CD4-positive, CD25-positive, alpha-beta regulatory T cell (primary cell): Measurements from ENCODE around the gene ELSPBP1. TPM values are rescaled to one million over a fixed set of nuclear protein-coding genes. Genes with fewer than 3 reads are reported as not detected.
"Not testable (repeated sequence)": the region's sequence is repeated elsewhere in the genome, so short reads cannot be mapped to it uniquely, and the experiment has no call there.

Source experiments
- ATAC-seq, 2 donors: fragments of 150-1000 bp; cut with Tn5 transposase; one replicate each; pipeline ENCODE4 v1.10.0; 2021; ENCODE audit warnings: low read depth in 2 of 2, moderate number of reproducible peaks in 2 of 2, moderate library complexity in 1 of 2
- DNase-seq, 3 donors: peaks; one replicate each; pipeline versions ENCODE4 v3.0.0 to v3.0.0-alpha.2; 2012 to 2022; ENCODE audit warnings: mixed read lengths in 1 of 3
- H3K27ac ChIP-seq: one replicate; pipeline ENCODE4 v1.7.0; 2013; ENCODE audit warnings: mild to moderate bottlenecking, low read length; ENCODE audit not compliant: insufficient read depth, poor library complexity, severe bottlenecking
- H3K27me3 ChIP-seq: one replicate; pipeline ENCODE4 v1.7.0; 2013; ENCODE audit warnings: low read length; ENCODE audit not compliant: control insufficient read depth, insufficient read depth
- H3K36me3 ChIP-seq: one replicate; pipeline ENCODE4 v1.7.0; 2013; ENCODE audit warnings: mild to moderate bottlenecking, low read length, moderate library complexity; ENCODE audit not compliant: control insufficient read depth, insufficient read depth
- H3K4me1 ChIP-seq: 2 replicates; pipeline ENCODE4 v1.7.0; 2013; ENCODE audit warnings: mild to moderate bottlenecking, low read length; ENCODE audit not compliant: insufficient read depth, control insufficient read depth, poor library complexity, severe bottlenecking
- H3K4me3 ChIP-seq: one replicate; pipeline ENCODE4 v1.7.0; 2013; ENCODE audit warnings: low read depth, mild to moderate bottlenecking, low read length, moderate library complexity
- H3K9me3 ChIP-seq, 2 experiments: 1 replicate in 1 of 2; 2 replicates in 1 of 2; pipeline ENCODE4 v1.7.0; 2013; ENCODE audit warnings: low read length in 2 of 2, mild to moderate bottlenecking in 1 of 2, moderate library complexity in 1 of 2; ENCODE audit not compliant: control insufficient read depth in 2 of 2
- H3K27ac Mint-ChIP-seq, 3 donors: one replicate each; pipeline ENCODE4 v1.8.0; 2020 to 2022; ENCODE audit warnings: mild to moderate bottlenecking in 3 of 3, mixed read lengths in 3 of 3, moderate library complexity in 2 of 3
- H3K27me3 Mint-ChIP-seq: one replicate; pipeline ENCODE4 v1.8.0; 2022; ENCODE audit warnings: mild to moderate bottlenecking, mixed read lengths
- H3K36me3 Mint-ChIP-seq: one replicate; pipeline ENCODE4 v1.8.0; 2020; ENCODE audit warnings: mixed read lengths
- H3K4me1 Mint-ChIP-seq, 4 donors: one replicate each; pipeline ENCODE4 v1.8.0; 2020 to 2022; ENCODE audit warnings: mixed read lengths in 4 of 4, mild to moderate bottlenecking in 1 of 4
- H3K4me3 Mint-ChIP-seq, 4 donors: one replicate each; pipeline ENCODE4 v1.8.0; 2020 to 2022; ENCODE audit warnings: mild to moderate bottlenecking in 4 of 4, mixed read lengths in 4 of 4, moderate library complexity in 3 of 4
- H3K9me3 Mint-ChIP-seq, 7 donors: one replicate each; pipeline ENCODE4 v1.8.0; 2020 to 2022; ENCODE audit warnings: mixed read lengths in 7 of 7, mild to moderate bottlenecking in 3 of 7, moderate library complexity in 2 of 7
- polyA plus RNA-seq, 4 donors: library from polyadenylated mRNA; unstranded; fragments of 300-500 nt; fragmentation: Illumina TruSeq; gene quantifications; one replicate each; pipeline ENCODE4 v1.2.3, GENCODE V29; 2021
- total RNA-seq: library from RNA; stranded (reverse); gene quantifications from one replicate; pipeline ENCODE4 v1.2.3, GENCODE V29; 2022

ELSPBP1 gene
- total and polyA plus RNA-seq, 5 donors from 2014 or later: not detected

DNA sequence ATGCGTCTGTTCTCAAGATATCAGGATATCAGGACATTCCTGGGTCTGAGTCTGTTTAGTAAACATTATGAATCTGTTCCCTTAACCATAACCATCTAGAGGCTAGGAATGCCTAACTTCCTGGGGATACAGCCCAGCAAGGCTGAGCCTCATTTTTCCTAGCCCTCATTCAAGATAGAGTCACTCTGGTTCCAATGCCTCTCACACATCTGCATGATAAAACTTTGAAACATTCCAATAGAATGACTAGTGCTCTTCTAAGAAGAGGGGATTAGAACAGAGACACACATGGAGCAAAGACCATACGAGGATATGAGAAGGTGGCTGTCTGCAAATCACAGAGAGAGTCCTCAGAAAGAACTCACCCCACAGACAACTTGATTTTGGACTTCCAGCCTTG is 70.1 kb downstream of the ELSPBP1 start:
- H3K9me3 Mint-ChIP-seq: no peaks in the 10 kb centered on the region
- H3K4me1 Mint-ChIP-seq: peaks cover 0 to 2% (median 0%) of the 10 kb centered on the region in 4 donors
- H3K36me3 Mint-ChIP-seq: no peaks in the 10 kb centered on the region
- Histone ChIP-seq H3K27me3 (no peaks in the 10 kb centered on the region), H3K4me1 (no peaks in the 10 kb centered on the region), H3K4me3 (no peak overlapping the region), H3K27ac (no peak overlapping the region), H3K36me3 (no peaks in the 10 kb centered on the region), H3K9me3 (no peaks in the 10 kb centered on the region)
- no peak overlapping the region for H3K4me3 Mint-ChIP-seq
- no peak overlapping the region for H3K27ac Mint-ChIP-seq
- no peaks in the 10 kb centered on the region for H3K27me3 Mint-ChIP-seq
- ATAC-seq (no peak), DNase-seq (no peak)

- no peak for DNase-seq
- Histone ChIP-seq H3K27ac (no peak overlapping the region), H3K4me1 (no peaks in the 10 kb centered on the region), H3K9me3 (no peaks in the 10 kb centered on the region), H3K27me3 (no peaks in the 10 kb centered on the region), H3K36me3 (no peaks in the 10 kb centered on the region), H3K4me3 (no peak overlapping the region)
- Mint-ChIP-seq H3K36me3 (no peaks in the 10 kb centered on the region), H3K4me3 (no peak overlapping the region), H3K4me1 (no peaks in the 10 kb centered on the region), H3K27me3 (no peaks in the 10 kb centered on the region), H3K9me3 (peaks cover 0 to 2% (median 0%) of the 10 kb centered on the region in 7 donors), H3K27ac (no peak overlapping the region)
- no peak for ATAC-seq
Observed at GRCh38 chr19:48069435-48069834, 75.0 kb downstream of the ELSPBP1 start.

DNA sequence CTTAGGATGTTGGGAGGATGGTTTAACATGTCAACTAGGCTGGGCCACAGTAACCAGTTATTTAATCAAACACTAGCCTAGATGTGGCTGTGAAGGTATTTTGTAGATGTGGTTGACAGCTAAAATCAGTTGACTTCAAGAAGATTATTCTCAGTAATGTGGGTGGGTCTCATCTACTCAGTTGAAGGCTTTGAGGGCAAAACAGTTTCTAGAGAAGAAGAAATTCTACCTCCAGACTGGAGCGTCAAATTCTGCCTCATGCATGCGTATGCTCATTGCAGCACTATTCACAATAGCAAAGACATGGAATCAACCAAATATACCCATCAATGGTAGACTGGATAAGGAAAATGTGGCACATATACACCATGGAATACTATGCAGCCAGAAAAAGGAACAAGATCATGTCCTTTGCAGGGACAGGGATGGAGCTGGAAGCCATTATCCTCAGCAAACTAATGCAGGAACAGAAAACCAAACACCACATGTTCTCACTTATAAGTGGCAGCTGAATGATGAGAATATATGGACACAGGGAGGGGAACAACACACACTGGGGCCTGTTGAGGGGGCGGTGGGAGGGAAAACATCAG is 75.8 kb downstream of the ELSPBP1 start:
- not testable (repeated sequence) for H3K4me1 ChIP-seq, H3K36me3 Mint-ChIP-seq, ATAC-seq, H3K27me3 ChIP-seq, H3K4me3 ChIP-seq, DNase-seq, H3K9me3 ChIP-seq, H3K4me1 Mint-ChIP-seq, H3K27ac ChIP-seq, H3K27me3 Mint-ChIP-seq, H3K4me3 Mint-ChIP-seq, H3K9me3 Mint-ChIP-seq, H3K36me3 ChIP-seq, H3K27ac Mint-ChIP-seq

Other genes with a start within 250 kb of the ELSPBP1 start
- 701 TPM for gene NOP53, start 249.1 kb upstream of the ELSPBP1 start, total RNA-seq
- gene NOP53, start 249.1 kb upstream of the ELSPBP1 start, polyA plus RNA-seq: 100 to 1,000 TPM; 168 to 353 (median 217) TPM
- gene SELENOW, start 215.9 kb upstream of the ELSPBP1 start, total RNA-seq: 119 TPM
- gene SELENOW, start 215.9 kb upstream of the ELSPBP1 start, polyA plus RNA-seq: 100 to 1,000 TPM; 345 to 422 (median 391) TPM
- not detected for gene TPRX1, start 190.1 kb upstream of the ELSPBP1 start, total RNA-seq
- not detected for gene TPRX1, start 190.1 kb upstream of the ELSPBP1 start, polyA plus RNA-seq
- gene CRX, start 172.7 kb upstream of the ELSPBP1 start, total RNA-seq: not detected
- gene CRX, start 172.7 kb upstream of the ELSPBP1 start, polyA plus RNA-seq: not detected
- gene TPRX2, start 135.4 kb upstream of the ELSPBP1 start, total RNA-seq: not detected
- not detected for gene TPRX2, start 135.4 kb upstream of the ELSPBP1 start, polyA plus RNA-seq
- gene SULT2A1, start 108.3 kb upstream of the ELSPBP1 start, total RNA-seq: not detected
- gene SULT2A1, start 108.3 kb upstream of the ELSPBP1 start, polyA plus RNA-seq: not detected
- not detected for gene BSPH1, start 2.5 kb upstream of the ELSPBP1 start, total RNA-seq
- gene BSPH1, start 2.5 kb upstream of the ELSPBP1 start, polyA plus RNA-seq: not detected
- 0.32 TPM for gene CABP5, start 49.4 kb downstream of the ELSPBP1 start, total RNA-seq
- not detected for gene CABP5, start 49.4 kb downstream of the ELSPBP1 start, polyA plus RNA-seq
- gene PLA2G4C, start 116.2 kb downstream of the ELSPBP1 start, total RNA-seq: 3.5 TPM
- 1 to 10 TPM in 2 of 4 donors, under 1 TPM in 2; 0.59 to 2.7 (median 1.3) TPM for gene PLA2G4C, start 116.2 kb downstream of the ELSPBP1 start, polyA plus RNA-seq
- 68.2 TPM for gene LIG1, start 175.7 kb downstream of the ELSPBP1 start, total RNA-seq
- 10 to 100 TPM; 24.9 to 31.0 (median 27.7) TPM for gene LIG1, start 175.7 kb downstream of the ELSPBP1 start, polyA plus RNA-seq
- gene ZSWIM9, start 176.0 kb downstream of the ELSPBP1 start, total RNA-seq: 5.0 TPM
- 1 to 10 TPM in 1 of 4 donors, under 1 TPM in 3; 0.29 to 1.0 (median 0.63) TPM for gene ZSWIM9, start 176.0 kb downstream of the ELSPBP1 start, polyA plus RNA-seq